Measurements from ENCODE around the gene ZNF211.

GRCh38 chr19:57688011-57688763 lies 55.2 kb downstream of the ZNF211 start:
- TF ChIP-seq CTCF (IDR thresholded peaks at IDR 0.05 in 2 of 3, conservative IDR thresholded peaks at IDR 0.05 in 1 of 3; ENCODE audit: borderline replicate concordance in 1 of 3, insufficient read depth in 1 of 3, low read depth in 2 of 3, low read length in 2 of 3) = no peak
- no peak for TF ChIP-seq SP1 (IDR thresholded peaks at IDR 0.05; ENCODE audit: low read depth)
- TF ChIP-seq, protein P1, sequence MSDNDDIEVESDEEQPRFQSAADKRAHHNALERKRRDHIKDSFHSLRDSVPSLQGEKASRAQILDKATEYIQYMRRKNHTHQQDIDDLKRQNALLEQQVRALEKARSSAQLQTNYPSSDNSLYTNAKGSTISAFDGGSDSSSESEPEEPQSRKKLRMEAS (IDR thresholded peaks at IDR 0.05) = no peak
- no peak for TF ChIP-seq ZFX (IDR thresholded peaks at IDR 0.05)
- TF ChIP-seq, protein P2, sequence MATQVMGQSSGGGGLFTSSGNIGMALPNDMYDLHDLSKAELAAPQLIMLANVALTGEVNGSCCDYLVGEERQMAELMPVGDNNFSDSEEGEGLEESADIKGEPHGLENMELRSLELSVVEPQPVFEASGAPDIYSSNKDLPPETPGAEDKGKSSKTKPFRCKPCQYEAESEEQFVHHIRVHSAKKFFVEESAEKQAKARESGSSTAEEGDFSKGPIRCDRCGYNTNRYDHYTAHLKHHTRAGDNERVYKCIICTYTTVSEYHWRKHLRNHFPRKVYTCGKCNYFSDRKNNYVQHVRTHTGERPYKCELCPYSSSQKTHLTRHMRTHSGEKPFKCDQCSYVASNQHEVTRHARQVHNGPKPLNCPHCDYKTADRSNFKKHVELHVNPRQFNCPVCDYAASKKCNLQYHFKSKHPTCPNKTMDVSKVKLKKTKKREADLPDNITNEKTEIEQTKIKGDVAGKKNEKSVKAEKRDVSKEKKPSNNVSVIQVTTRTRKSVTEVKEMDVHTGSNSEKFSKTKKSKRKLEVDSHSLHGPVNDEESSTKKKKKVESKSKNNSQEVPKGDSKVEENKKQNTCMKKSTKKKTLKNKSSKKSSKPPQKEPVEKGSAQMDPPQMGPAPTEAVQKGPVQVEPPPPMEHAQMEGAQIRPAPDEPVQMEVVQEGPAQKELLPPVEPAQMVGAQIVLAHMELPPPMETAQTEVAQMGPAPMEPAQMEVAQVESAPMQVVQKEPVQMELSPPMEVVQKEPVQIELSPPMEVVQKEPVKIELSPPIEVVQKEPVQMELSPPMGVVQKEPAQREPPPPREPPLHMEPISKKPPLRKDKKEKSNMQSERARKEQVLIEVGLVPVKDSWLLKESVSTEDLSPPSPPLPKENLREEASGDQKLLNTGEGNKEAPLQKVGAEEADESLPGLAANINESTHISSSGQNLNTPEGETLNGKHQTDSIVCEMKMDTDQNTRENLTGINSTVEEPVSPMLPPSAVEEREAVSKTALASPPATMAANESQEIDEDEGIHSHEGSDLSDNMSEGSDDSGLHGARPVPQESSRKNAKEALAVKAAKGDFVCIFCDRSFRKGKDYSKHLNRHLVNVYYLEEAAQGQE (IDR thresholded peaks at IDR 0.05; ENCODE audit: low read depth) = no peak
- no peak for TF ChIP-seq POLR2A (IDR thresholded peaks at IDR 0.05; ENCODE audit: borderline replicate concordance, extremely low read depth, insufficient read depth, insufficient read length)
- TF ChIP-seq EZH2 (IDR thresholded peaks at IDR 0.05) = no peak
- TF ChIP-seq, protein P3, sequence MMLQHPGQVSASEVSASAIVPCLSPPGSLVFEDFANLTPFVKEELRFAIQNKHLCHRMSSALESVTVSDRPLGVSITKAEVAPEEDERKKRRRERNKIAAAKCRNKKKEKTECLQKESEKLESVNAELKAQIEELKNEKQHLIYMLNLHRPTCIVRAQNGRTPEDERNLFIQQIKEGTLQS (IDR thresholded peaks at IDR 0.05) = no peak
- TF ChIP-seq CEBPB (IDR thresholded peaks at IDR 0.05; ENCODE audit: low read depth) = no peak
- no peak for TF ChIP-seq JUND (IDR thresholded peaks at IDR 0.05)
- TF ChIP-seq TCF7L2 (IDR thresholded peaks at IDR 0.05; ENCODE audit: borderline replicate concordance, extremely low read depth, insufficient read depth, insufficient read length) = no peak
- TF ChIP-seq FOSL1 (IDR thresholded peaks at IDR 0.05; ENCODE audit: low read depth) = no peak
- no peak for TF ChIP-seq YY1 (IDR thresholded peaks at IDR 0.05; ENCODE audit: extremely low read depth, insufficient replicate concordance, low read depth, low read length)

Data from HCT116 (cell line).